Measurements from ENCODE around the gene RIPOR3. TPM values are rescaled to one million over a fixed set of nuclear protein-coding genes. Genes with fewer than 3 reads are reported as not detected.

Gene RIPOR3
- total and polyA plus RNA-seq, 4 donors: 5.6 to 90.3 (median 16.3) TPM

- no peak for DNase-seq (ENCODE audit: low spot score)
- WGBS: 64% methylated on average over 13 of the region's 13 CpGs
- peak overlapping the region; percentile 36 to 43 for H3K27ac ChIP-seq (ENCODE audit: low read depth in 1 of 2, low read length in 2 of 2)
- H3K9ac ChIP-seq (ENCODE audit: low read depth in 1 of 2, low read length in 2 of 2): no peak overlapping the region
- TF ChIP-seq RXRA (IDR thresholded peaks at IDR 0.05): peak; percentile 97 to 98
- no peak for TF ChIP-seq CTCF (IDR thresholded peaks at IDR 0.05; ENCODE audit: low read depth, low read length, missing input control)
- TF ChIP-seq RAD21 (IDR thresholded peaks at IDR 0.05): peak in 1 of 2 donors; percentile 39
- no peak for TF ChIP-seq FOXA2 (IDR thresholded peaks at IDR 0.05)
- peak; percentile 100 for TF ChIP-seq NR2F2 (IDR thresholded peaks at IDR 0.05)
- peak; percentile 88 for TF ChIP-seq SP1 (IDR thresholded peaks at IDR 0.05)
- TF ChIP-seq YY1 (IDR thresholded peaks at IDR 0.05): no peak
- TF ChIP-seq EGR1 (IDR thresholded peaks at IDR 0.05; ENCODE audit: low read depth in 2 of 2): no peak
- no peak for TF ChIP-seq FOXA1 (IDR thresholded peaks at IDR 0.05)
- no peak for TF ChIP-seq GABPA (IDR thresholded peaks at IDR 0.05 in 1 of 2, conservative IDR thresholded peaks at IDR 0.05 in 1 of 2)
- no peak for TF ChIP-seq HNF4A (conservative IDR thresholded peaks at IDR 0.05)
- H3K36me3 ChIP-seq (ENCODE audit: control insufficient read depth in 4 of 4, insufficient read depth in 3 of 4, low read depth in 1 of 4, low read length in 3 of 4): no peaks in the 10 kb centered on the region
- no peak overlapping the region for H3K4me3 ChIP-seq (ENCODE audit: low read depth in 1 of 3, low read length in 3 of 3)
- peaks cover 8 to 17% (median 17%) of the 10 kb centered on the region in 4 donors for H3K4me1 ChIP-seq (ENCODE audit: control insufficient read depth in 4 of 4, insufficient read depth in 4 of 4, low read length in 3 of 4)
- no peaks in the 10 kb centered on the region for H3K9me3 ChIP-seq (ENCODE audit: control insufficient read depth in 4 of 4, low read length in 3 of 4)
- no peaks in the 10 kb centered on the region for H3K27me3 ChIP-seq (ENCODE audit: control insufficient read depth in 4 of 4, insufficient read depth in 4 of 4, low read length in 3 of 4)
Measured at GRCh38 chr20:50675671-50676376, 15.5 kb downstream of the RIPOR3 start.

- Histone ChIP-seq H3K36me3 (ENCODE audit: control insufficient read depth in 4 of 4, insufficient read depth in 3 of 4, low read depth in 1 of 4, low read length in 3 of 4) (no peaks in the 10 kb centered on the region), H3K4me1 (ENCODE audit: control insufficient read depth in 4 of 4, insufficient read depth in 4 of 4, low read length in 3 of 4) (peaks cover 3 to 6% (median 5%) of the 10 kb centered on the region in 4 donors), H3K9me3 (ENCODE audit: control insufficient read depth in 4 of 4, low read length in 3 of 4) (no peaks in the 10 kb centered on the region), H3K4me3 (ENCODE audit: low read depth in 1 of 3, low read length in 3 of 3) (no peak overlapping the region), H3K27ac (ENCODE audit: low read depth in 1 of 2, low read length in 2 of 2) (peak overlapping the region in 1 of 2 donors; percentile 45), H3K27me3 (ENCODE audit: control insufficient read depth in 4 of 4, insufficient read depth in 4 of 4, low read length in 3 of 4) (no peaks in the 10 kb centered on the region), H3K9ac (ENCODE audit: low read depth in 1 of 2, low read length in 2 of 2) (no peak overlapping the region)
- TF ChIP-seq MAX (IDR thresholded peaks at IDR 0.05) (no peak), EGR1 (IDR thresholded peaks at IDR 0.05; ENCODE audit: low read depth in 2 of 2) (no peak), ATF3 (IDR thresholded peaks at IDR 0.05) (no peak), HNF4G (IDR thresholded peaks at IDR 0.05) (no peak)
- no peak for DNase-seq (ENCODE audit: low spot score)
- WGBS: 60% methylated on average over 2 of the region's 2 CpGs
Measured at GRCh38 chr20:50674138-50674825, 17.1 kb downstream of the RIPOR3 start.

GRCh38 chr20:50673466-50674137, 17.7 kb downstream of the RIPOR3 start:
- 76% methylated on average over 19 of the region's 19 CpGs for WGBS
- H3K4me1 ChIP-seq (ENCODE audit: control insufficient read depth in 4 of 4, insufficient read depth in 4 of 4, low read length in 3 of 4): peaks cover 3 to 6% (median 5%) of the 10 kb centered on the region in 4 donors
- no peak for DNase-seq (ENCODE audit: low spot score)
- no peak overlapping the region for H3K9ac ChIP-seq (ENCODE audit: low read depth in 1 of 2, low read length in 2 of 2)
- peak overlapping the region in 1 of 2 donors; percentile 45 for H3K27ac ChIP-seq (ENCODE audit: low read depth in 1 of 2, low read length in 2 of 2)
- TF ChIP-seq ZBTB33 (IDR thresholded peaks at IDR 0.05) (no peak), RXRA (IDR thresholded peaks at IDR 0.05) (peak in 1 of 2 donors; percentile 19), HNF4G (IDR thresholded peaks at IDR 0.05) (no peak), ATF3 (IDR thresholded peaks at IDR 0.05) (no peak), NR2F2 (IDR thresholded peaks at IDR 0.05) (peak; percentile 43)
- no peaks in the 10 kb centered on the region for H3K27me3 ChIP-seq (ENCODE audit: control insufficient read depth in 4 of 4, insufficient read depth in 4 of 4, low read length in 3 of 4)
- H3K4me3 ChIP-seq (ENCODE audit: low read depth in 1 of 3, low read length in 3 of 3): no peak overlapping the region
- H3K9me3 ChIP-seq (ENCODE audit: control insufficient read depth in 4 of 4, low read length in 3 of 4): no peaks in the 10 kb centered on the region
- no peaks in the 10 kb centered on the region for H3K36me3 ChIP-seq (ENCODE audit: control insufficient read depth in 4 of 4, insufficient read depth in 3 of 4, low read depth in 1 of 4, low read length in 3 of 4)

All from liver (tissue), 9 donors.